ENCODE measurements around the gene EXOC4.

- no peak for TF ChIP-seq CTCF (IDR thresholded peaks at IDR 0.05; ENCODE audit: extremely low read depth in 1 of 2, insufficient read depth in 1 of 2, low read depth in 1 of 2, low read length in 2 of 2)
- TF ChIP-seq POLR2AphosphoS5 (IDR thresholded peaks at IDR 0.05; ENCODE audit: insufficient read depth, low read depth, low read length), result no peak
- TF ChIP-seq POLR2A (IDR thresholded peaks at IDR 0.05; ENCODE audit: low read depth, low read length), result no peak
- no peak for TF ChIP-seq EZH2 (IDR thresholded peaks at IDR 0.05; ENCODE audit: borderline replicate concordance, low read depth, low read length, severe bottlenecking)
These were observed 616.7 kb downstream of the EXOC4 start for GRCh38 chr7:133869556-133869955.
